Epithelial cell of proximal tubule (primary cell): ENCODE measurements around the gene MIEF1. TPM values are rescaled to one million over a fixed set of nuclear protein-coding genes. Genes with fewer than 3 reads are reported as not detected.

Source experiments
- DNase-seq: peaks from one replicate; pipeline ENCODE4 v3.0.0-alpha.2; 2011; ENCODE audit warnings: low read depth
- H3K4me3 ChIP-seq: 2 replicates; pipeline ENCODE4 v1.5.1; 2011; ENCODE audit warnings: low read depth, mild to moderate bottlenecking, low read length
- CTCF ChIP-seq: conservative IDR thresholded peaks from 2 replicates; pipeline ENCODE4 v1.5.1; 2012; ENCODE audit warnings: low read depth, mild to moderate bottlenecking, low read length
- total RNA-seq: library from RNA; depleted of rRNA; stranded (reverse); fragments of >200 nt; gene quantifications from 2 replicates; pipeline ENCODE4 v1.2.3, GENCODE V29; 2015

Gene MIEF1
- total RNA-seq, 1 donor from 2014 or later = 22.9 TPM

- no peak for TF ChIP-seq CTCF
- DNase-seq = no peak
- no peak overlapping the region for H3K4me3 ChIP-seq
Measured at GRCh38 chr22:39481595-39481994, 20.5 kb upstream of the MIEF1 start.

- peak; percentile 43 for DNase-seq
- no peak for TF ChIP-seq CTCF
- no peak overlapping the region for H3K4me3 ChIP-seq
Measured at GRCh38 chr22:39482768-39483167, 19.3 kb upstream of the MIEF1 start.

GRCh38 chr22:39486951-39487825, 14.9 kb upstream of the MIEF1 start:
- TF ChIP-seq CTCF = no peak
- no peak for DNase-seq
- H3K4me3 ChIP-seq = no peak overlapping the region

GRCh38 chr22:39487826-39488520, 14.1 kb upstream of the MIEF1 start:
- no peak for DNase-seq
- no peak for TF ChIP-seq CTCF
- no peak overlapping the region for H3K4me3 ChIP-seq

GRCh38 chr22:39488563-39489083, 13.5 kb upstream of the MIEF1 start:
- no peak for TF ChIP-seq CTCF
- DNase-seq = no peak
- H3K4me3 ChIP-seq = no peak overlapping the region

GRCh38 chr22:39489094-39490068, 12.7 kb upstream of the MIEF1 start:
- no peak for TF ChIP-seq CTCF
- H3K4me3 ChIP-seq = no peak overlapping the region
- no peak for DNase-seq
